H1 (cell line): ENCODE results near the gene NHERF2. TPM values are rescaled to one million over a fixed set of nuclear protein-coding genes. Genes with fewer than 3 reads are reported as not detected.

Experiments used
- CTCF ChIA-PET: fragments of 300-600 bp; sonication (Branson Sonifier 250); formaldehyde crosslinking; loops from one replicate; lab custom pipeline; 2021; ENCODE audit not compliant: partially characterized antibody; lab: Charles Lee
- POLR2A ChIA-PET: fragments of 300-600 bp; sonication (Branson Sonifier 250); formaldehyde crosslinking; loops from one replicate; lab custom pipeline; 2021; ENCODE audit warnings: inconsistent platforms; ENCODE audit not compliant: partially characterized antibody; lab: Charles Lee
- DNase-seq, 2 experiments: peaks; one replicate each; pipeline versions ENCODE4 v3.0.0 to v3.0.0-alpha.2; 2010 to 2022; ENCODE audit warnings: low spot score in 2 of 2, low read depth in 1 of 2, mixed read lengths in 1 of 2
- FAIRE-seq: peaks from 2 replicates; lab custom pipeline; 2011; peaks lifted over from hg19 to GRCh38; lab: Jason Lieb, UNC
- H2AFZ ChIP-seq: 2 replicates; pipeline ENCODE4 v1.8.1; 2012; ENCODE audit warnings: low read length, inconsistent platforms
- H2AK5ac ChIP-seq: 2 replicates; pipeline ENCODE4 v1.6.1; 2013; ENCODE audit warnings: low read depth, low read length
- H2BK120ac ChIP-seq: replicated peaks from 2 replicates; pipeline ENCODE3; 2013; ENCODE audit warnings: low read depth, low read length, inconsistent platforms
- H2BK12ac ChIP-seq: 2 replicates; pipeline ENCODE4 v1.6.1; 2013; ENCODE audit warnings: low read depth, low read length
- H2BK15ac ChIP-seq: 2 replicates; pipeline ENCODE4 v1.6.1; 2013; ENCODE audit warnings: low read length
- H2BK20ac ChIP-seq: 2 replicates; pipeline ENCODE4 v1.6.1; 2013; ENCODE audit warnings: low read length
- H2BK5ac ChIP-seq: 2 replicates; pipeline ENCODE4 v1.6.1; 2013; ENCODE audit warnings: low read depth, low read length
- H3K14ac ChIP-seq: 2 replicates; pipeline ENCODE4 v1.6.1; 2013; ENCODE audit warnings: inconsistent platforms; ENCODE audit not compliant: insufficient read length
- H3K18ac ChIP-seq: 2 replicates; pipeline ENCODE4 v1.6.1; 2013; ENCODE audit warnings: low read length; ENCODE audit errors: extremely low read depth
- H3K23ac ChIP-seq: 2 replicates; pipeline ENCODE4 v1.6.1; 2013; ENCODE audit warnings: inconsistent platforms; ENCODE audit not compliant: insufficient read length
- H3K23me2 ChIP-seq: 2 replicates; pipeline ENCODE4 v1.6.1; 2013; ENCODE audit warnings: low read depth, low read length
- H3K27ac ChIP-seq: 2 replicates; pipeline ENCODE4 v1.6.1; 2011; ENCODE audit warnings: low read depth, low read length, inconsistent platforms
- H3K27me3 ChIP-seq, 4 experiments: replicated peaks in 1 of 4; 1 replicate in 1 of 4; 2 replicates in 3 of 4; pipeline versions ENCODE4 v1.6.1 to v1.8.1; 2011 to 2013; ENCODE audit warnings: low read length in 3 of 4, mild to moderate bottlenecking in 3 of 4, inconsistent platforms in 2 of 4, mixed read lengths in 2 of 4, moderate library complexity in 1 of 4; ENCODE audit not compliant: control insufficient read depth in 3 of 4, insufficient read depth in 3 of 4; ENCODE audit errors: extremely low read depth in 1 of 4
- H3K36me3 ChIP-seq, 4 experiments: 2 replicates each; pipeline versions ENCODE4 v1.6.1 to v1.8.1; 2011 to 2013; ENCODE audit warnings: mild to moderate bottlenecking in 4 of 4, low read length in 3 of 4, moderate library complexity in 2 of 4, control low read depth in 1 of 4, inconsistent platforms in 1 of 4; ENCODE audit not compliant: insufficient read depth in 4 of 4, control insufficient read depth in 2 of 4
- H3K4ac ChIP-seq: replicated peaks from 2 replicates; pipeline ENCODE3; 2013; ENCODE audit warnings: low read length, low read depth, mixed read lengths, inconsistent platforms; ENCODE audit not compliant: insufficient read length
- H3K4me1 ChIP-seq, 4 experiments: replicated peaks in 1 of 4; 1 replicate in 1 of 4; 2 replicates in 3 of 4; pipeline versions ENCODE4 v1.6.1 to v1.8.1; 2011 to 2013; ENCODE audit warnings: low read length in 3 of 4, inconsistent platforms in 2 of 4, mixed read lengths in 1 of 4; ENCODE audit not compliant: insufficient read depth in 4 of 4, control insufficient read depth in 3 of 4
- H3K4me2 ChIP-seq, 2 experiments: 2 replicates each; pipeline versions ENCODE4 v1.6.1 to v1.8.1; 2011 to 2013; ENCODE audit warnings: low read depth in 2 of 2, low read length in 2 of 2, control low read depth in 1 of 2, inconsistent platforms in 1 of 2, mild to moderate bottlenecking in 1 of 2; ENCODE audit not compliant: insufficient read depth in 1 of 2
- H3K4me3 ChIP-seq, 4 experiments: fragments of 200-600, 300-600 bp in 1 of 4; sonication (generic), shearing (Covaris generic), sonication (Bioruptor Twin) in 1 of 4; 2 replicates each; pipeline versions ENCODE4 v1.5.1 to v1.8.1; 2011 to 2016; ENCODE audit warnings: low read length in 4 of 4, low read depth in 3 of 4, control low read depth in 2 of 4, inconsistent platforms in 2 of 4, mild to moderate bottlenecking in 2 of 4, mixed read lengths in 1 of 4, moderate library complexity in 1 of 4; ENCODE audit not compliant: insufficient read depth in 2 of 4; ENCODE audit errors: extremely low read depth in 1 of 4
- H3K56ac ChIP-seq: replicated peaks from 2 replicates; pipeline ENCODE3; 2013; ENCODE audit warnings: low read depth, mild to moderate bottlenecking, mixed read lengths, low read length, inconsistent platforms; ENCODE audit not compliant: insufficient read length
- H3K79me1 ChIP-seq: 2 replicates; pipeline ENCODE4 v1.6.1; 2013; ENCODE audit warnings: low read depth, low read length, control low read depth
- H3K79me2 ChIP-seq, 2 experiments: 2 replicates each; pipeline versions ENCODE4 v1.6.1 to v1.8.1; 2012 to 2013; ENCODE audit warnings: low read length in 2 of 2, mild to moderate bottlenecking in 2 of 2, inconsistent platforms in 1 of 2; ENCODE audit not compliant: insufficient read depth in 2 of 2, control insufficient read depth in 1 of 2
- H3K9ac ChIP-seq, 4 experiments: replicated peaks in 1 of 4; 1 replicate in 1 of 4; 2 replicates in 3 of 4; pipeline versions ENCODE4 v1.6.1 to v1.8.1; 2011 to 2013; ENCODE audit warnings: low read depth in 3 of 4, low read length in 3 of 4, control low read depth in 2 of 4, mild to moderate bottlenecking in 2 of 4, moderate library complexity in 2 of 4, inconsistent platforms in 1 of 4; ENCODE audit errors: extremely low read depth in 1 of 4
- H3K9me3 ChIP-seq, 2 experiments: 2 replicates each; pipeline versions ENCODE4 v1.6.1 to v1.8.1; 2012 to 2013; ENCODE audit warnings: mild to moderate bottlenecking in 2 of 2, moderate library complexity in 2 of 2, control low read depth in 1 of 2, inconsistent platforms in 1 of 2, low read depth in 1 of 2, low read length in 1 of 2, mixed read lengths in 1 of 2; ENCODE audit not compliant: insufficient read depth in 2 of 2
- H4K20me1 ChIP-seq, 2 experiments: replicated peaks in 1 of 2; 2 replicates each; pipeline versions ENCODE3 to v1.8.1; 2011 to 2013; ENCODE audit warnings: inconsistent platforms in 2 of 2, low read length in 2 of 2, mild to moderate bottlenecking in 1 of 2; ENCODE audit not compliant: insufficient read depth in 2 of 2, control insufficient read depth in 1 of 2
- H4K5ac ChIP-seq: 2 replicates; pipeline ENCODE4 v1.6.1; 2013; ENCODE audit warnings: low read length, low read depth, mixed read lengths, inconsistent platforms; ENCODE audit not compliant: insufficient read length
- H4K8ac ChIP-seq: 2 replicates; pipeline ENCODE4 v1.8.0; 2013; ENCODE audit warnings: mild to moderate bottlenecking, moderate library complexity, low read length, inconsistent platforms; ENCODE audit not compliant: insufficient read depth; ENCODE audit errors: extremely low read depth
- H4K91ac ChIP-seq: replicated peaks from 2 replicates; pipeline ENCODE3; 2013; ENCODE audit warnings: low read length, mixed read lengths, inconsistent platforms; ENCODE audit not compliant: insufficient read length
- PHF8 ChIP-seq: fragments of 200-600 bp; sonication (generic); conservative IDR thresholded peaks from 2 replicates; pipeline ENCODE4 v1.7.1; 2012; ENCODE audit warnings: low read depth, mild to moderate bottlenecking, inconsistent platforms, low read length, moderate library complexity
- POLR2A ChIP-seq, 2 experiments: IDR thresholded peaks; 1 replicate in 1 of 2; 2 replicates in 1 of 2; pipeline ENCODE4 v1.6.1; 2011; ENCODE audit warnings: low read depth in 2 of 2, low read length in 2 of 2, mild to moderate bottlenecking in 2 of 2; ENCODE audit errors: control extremely low read depth in 1 of 2
- SIN3A ChIP-seq, 2 experiments: IDR thresholded peaks in 1 of 2; conservative IDR thresholded peaks in 1 of 2; 2 replicates each; pipeline ENCODE4 v1.6.1; 2011 to 2012; ENCODE audit warnings: low read length in 2 of 2, improper control_type of control experiment in 1 of 2, low read depth in 1 of 2, mild to moderate bottlenecking in 1 of 2
- SP1 ChIP-seq: IDR thresholded peaks from 2 replicates; pipeline ENCODE4 v1.6.1; 2011; ENCODE audit warnings: low read depth, low read length
- TEAD4 ChIP-seq: IDR thresholded peaks from 2 replicates; pipeline ENCODE4 v1.6.1; 2012; ENCODE audit warnings: low read depth, low read length, inconsistent platforms, mixed read lengths
- WGBS, 2 experiments: shearing (Covaris generic) in 1 of 2; methylation state at CpG; one replicate each; pipeline versions ENCODE4 v1.1.6 to v1.1.7; 2013 to 2015; ENCODE audit warnings: low lambda C conversion rate in 2 of 2, mixed read lengths in 2 of 2, inconsistent platforms in 1 of 2, low coverage in 1 of 2, missing lambda C conversion rate in 1 of 2; ENCODE audit not compliant: insufficient replicate concordance in 2 of 2, insufficient coverage in 1 of 2, insufficient read length in 1 of 2; ENCODE audit errors: extremely low coverage in 1 of 2, missing lambda C conversion rate in 1 of 2; 5-methylcytosine and 5-hydroxymethylcytosine counted together
- polyA plus RNA-seq, 7 experiments: library from polyadenylated mRNA; depleted of rRNA in 3 of 7; stranded (reverse) in 5 of 7; unstranded in 2 of 7; fragments of >200 nt in 5 of 7; fragments of 200-250 nt in 2 of 7; gene quantifications; 1 replicate in 5 of 7; 2 replicates in 1 of 7; 4 replicates in 1 of 7; pipeline versions ENCODE4 v1.2.1 to v1.2.3, GENCODE V29; 2011 to 2013; ENCODE audit warnings: missing spikeins in 2 of 7, mixed read lengths in 2 of 7
- total RNA-seq: library from RNA; stranded (reverse); fragmentation: NEBNext Ultra II Directional; extraction: Animal tissue kit (Norgen Biotek cat#: 25700); gene quantifications from 2 replicates; pipeline ENCODE4 v1.2.1, GENCODE V29; 2021
- TF ChIP-seq, protein P1 (sequence below): IDR thresholded peaks from 2 replicates; pipeline ENCODE4 v1.6.1; 2012; ENCODE audit warnings: low read length, inconsistent platforms

NHERF2 gene
- total and polyA plus RNA-seq, 2 of the 8 experiments (the other 6 are each of a cell fraction or from before 2014, with no cell fraction given) = 13.9 to 19.3 TPM

- H3K4me2 ChIP-seq = peak overlapping the region; percentile 58 to 97
- H2AFZ ChIP-seq = no peak overlapping the region
- H4K5ac ChIP-seq = no peak overlapping the region
- TF ChIP-seq TEAD4 (0 out of 2 replicates have a peak, but pooled peaks have one; percentile 6), POLR2A (IDR thresholded peaks at IDR 0.05; ENCODE audit: control extremely low read depth in 1 of 2, low read depth in 2 of 2, low read length in 2 of 2) (0 out of 3 replicates have a peak, but pooled peaks of 1 of the 2 experiments have one; percentile 5), PHF8 (no peak), SP1 (peak; percentile 48; the same call in 1 of the 2 replicates), SIN3A (conservative IDR thresholded peaks at IDR 0.05 in 1 of 2, IDR thresholded peaks at IDR 0.05 in 1 of 2; ENCODE audit: low read depth in 1 of 2, low read length in 2 of 2) (no peak)
- TF ChIP-seq, protein P1, sequence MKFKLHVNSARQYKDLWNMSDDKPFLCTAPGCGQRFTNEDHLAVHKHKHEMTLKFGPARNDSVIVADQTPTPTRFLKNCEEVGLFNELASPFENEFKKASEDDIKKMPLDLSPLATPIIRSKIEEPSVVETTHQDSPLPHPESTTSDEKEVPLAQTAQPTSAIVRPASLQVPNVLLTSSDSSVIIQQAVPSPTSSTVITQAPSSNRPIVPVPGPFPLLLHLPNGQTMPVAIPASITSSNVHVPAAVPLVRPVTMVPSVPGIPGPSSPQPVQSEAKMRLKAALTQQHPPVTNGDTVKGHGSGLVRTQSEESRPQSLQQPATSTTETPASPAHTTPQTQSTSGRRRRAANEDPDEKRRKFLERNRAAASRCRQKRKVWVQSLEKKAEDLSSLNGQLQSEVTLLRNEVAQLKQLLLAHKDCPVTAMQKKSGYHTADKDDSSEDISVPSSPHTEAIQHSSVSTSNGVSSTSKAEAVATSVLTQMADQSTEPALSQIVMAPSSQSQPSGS = 0 out of 2 replicates have a peak, but pooled peaks have one; percentile 3
- TF ChIP-seq, all 59 proteins: peak for 4
- Histone ChIP-seq H2BK5ac (no peak overlapping the region), H3K23ac (no peak overlapping the region), H3K36me3 (peaks cover 2 to 7% (median 3%) of the 10 kb centered on the region in 4 experiments; a peak in 3 of 8 replicates), H3K18ac (no peak overlapping the region), H4K20me1 (peaks cover 0 to 13% of the 10 kb centered on the region in 2 experiments), H3K4ac (no peak overlapping the region), H3K23me2 (peaks cover 26% of the 10 kb centered on the region), H2BK120ac (no peak overlapping the region), H3K27ac (no peak overlapping the region), H3K79me1 (no peaks in the 10 kb centered on the region), H3K79me2 (peaks cover 0 to 9% of the 10 kb centered on the region in 2 experiments; a peak in 1 of 4 replicates), H4K91ac (no peak overlapping the region), H3K56ac (no peak overlapping the region), H3K27me3 (peaks cover 8 to 40% (median 39%) of the 10 kb centered on the region in 4 experiments; a peak in 6 of 7 replicates), H4K8ac (no peak overlapping the region), H3K4me3 (peak overlapping the region; percentile 44 to 96 (median 61); a peak in 7 of 8 replicates), H2BK12ac (no peak overlapping the region), H2BK20ac (no peak overlapping the region), H2AK5ac (peak overlapping the region; percentile 86; the same call in 1 of the 2 replicates), H3K4me1 (peaks cover 3 to 40% (median 27%) of the 10 kb centered on the region in 4 experiments), H3K14ac (no peak overlapping the region), H2BK15ac (peak overlapping the region; percentile 61; the same call in 1 of the 2 replicates), H3K9me3 (no peaks in the 10 kb centered on the region), H3K9ac (peak overlapping the region in 1 of 4 experiments; percentile 4; a peak in 1 of 7 replicates)
- WGBS, 2 experiments = 36% methylated on average over 19 of the region's 19 CpGs; no CpG with 5 or more reads in 1 of the 2 experiments
- ChIA-PET POLR2A (interaction anchor here (0.7 to 28.2 kb wide), 5 partner anchors 9 to 58 kb away, joined by 4 to 736 read pairs (median 4); partner anchors contain the start of genes NDUFB10, RNF151, RPS2 and TBL3), CTCF (interaction anchor here (0.6 to 3.1 kb wide), 8 partner anchors 11 to 550 kb away, joined by 3 to 9 read pairs (median 4); no protein-coding TSS in a partner anchor)
- DNase-seq (no peak), FAIRE-seq (no peak)
These were observed 43.6 kb upstream of the NHERF2 start for GRCh38 chr16:1982991-1983543.
